HG03139 (cell line): Measurements from ENCODE around the gene SEMA3F.

ENCODE experiments used
- ATAC-seq: cut with Tn5 transposase; IDR thresholded peaks from one replicate; pipeline ENCODE4 v1.9.1; 2021; ENCODE audit not compliant: unreplicated experiment

Gene SEMA3F

GRCh38 chr3:50192124-50192523 is 37.0 kb downstream of the SEMA3F start:
- ATAC-seq = no peak

- ATAC-seq = no peak
These were observed 37.6 kb downstream of the SEMA3F start for GRCh38 chr3:50192689-50193141.

GRCh38 chr3:50193286-50193685 is 38.2 kb downstream of the SEMA3F start:
- ATAC-seq = no peak

- no peak for ATAC-seq
These were observed 38.6 kb downstream of the SEMA3F start for GRCh38 chr3:50193746-50194127.

- no peak for ATAC-seq
These were observed 39.2 kb downstream of the SEMA3F start for GRCh38 chr3:50194128-50194902.

GRCh38 chr3:50194903-50195500 is 39.9 kb downstream of the SEMA3F start:
- ATAC-seq = no peak

- ATAC-seq = no peak
These were observed 40.6 kb downstream of the SEMA3F start for GRCh38 chr3:50195501-50196252.

GRCh38 chr3:50196253-50196801 is 41.2 kb downstream of the SEMA3F start:
- ATAC-seq = no peak

- no peak for ATAC-seq
These were observed 46.6 kb downstream of the SEMA3F start for GRCh38 chr3:50201573-50202315.

- ATAC-seq = no peak
These were observed 47.4 kb downstream of the SEMA3F start for GRCh38 chr3:50202353-50203112.

GRCh38 chr3:50203113-50203808 is 48.1 kb downstream of the SEMA3F start:
- ATAC-seq = no peak

- no peak for ATAC-seq
These were observed 49.0 kb downstream of the SEMA3F start for GRCh38 chr3:50203809-50204803.

GRCh38 chr3:50204804-50205412 is 49.8 kb downstream of the SEMA3F start, which contains the start of gene SLC38A3:
TSS of gene SLC38A3 (plus strand) at chr3:50205271. CDS start at chr3:50214200, 8,929 bp downstream.
- ATAC-seq = no peak

- no peak for ATAC-seq
These were observed 50.5 kb downstream of the SEMA3F start for GRCh38 chr3:50205413-50206276.

GRCh38 chr3:50207359-50208042 is 52.4 kb downstream of the SEMA3F start:
- ATAC-seq = no peak

GRCh38 chr3:50208677-50209344 is 53.7 kb downstream of the SEMA3F start:
- ATAC-seq = no peak
